Gastroesophageal sphincter (tissue), 3 donors: ENCODE data around the gene GZMH.
"Not testable (repeated sequence)": the region's sequence is repeated elsewhere in the genome, so short reads cannot be mapped to it uniquely, and the experiment has no call there.

ENCODE experiments used
- CTCF ChIP-seq, 4 experiments: fragments of 200-600 bp in 2 of 4; fragments of 450-650 bp in 2 of 4; sonication (generic) in 1 of 4; IDR thresholded peaks; one replicate each; pipeline ENCODE4 v1.5.1; 2017 to 2019; ENCODE audit warnings: antibody characterized with exemption in 4 of 4, mild to moderate bottlenecking in 2 of 4, moderate library complexity in 2 of 4
- EP300 ChIP-seq: sonication (generic); formaldehyde crosslinking; IDR thresholded peaks from one replicate; pipeline ENCODE4 v1.6.1; 2017; ENCODE audit warnings: antibody characterized with exemption, mild to moderate bottlenecking
- POLR2A ChIP-seq, 2 donors: fragments of 450-650 bp; IDR thresholded peaks; one replicate each; pipeline ENCODE4 v1.6.1; 2017; ENCODE audit warnings: antibody characterized with exemption in 2 of 2, mild to moderate bottlenecking in 2 of 2, moderate library complexity in 1 of 2
- POLR2AphosphoS5 ChIP-seq: sonication (generic); formaldehyde crosslinking; IDR thresholded peaks from one replicate; pipeline ENCODE4 v1.6.1; 2017; ENCODE audit warnings: antibody characterized with exemption

GRCh38 chr14:24591004-24591403 is 18.5 kb downstream of the GZMH start:
- TF ChIP-seq CTCF (IDR thresholded peaks at IDR 0.05); POLR2A (IDR thresholded peaks at IDR 0.05); POLR2AphosphoS5; EP300: not testable (repeated sequence)
